ENCODE measurements around the gene PELI2. TPM values are rescaled to one million over a fixed set of nuclear protein-coding genes. Genes with fewer than 3 reads are reported as not detected.
A peak's percentile ranks its signal among the peaks of the same experiment; 100 is the strongest.

The PELI2 gene
- total RNA-seq, 1 donor from 2014 or later, result 8.7 TPM

DNA sequence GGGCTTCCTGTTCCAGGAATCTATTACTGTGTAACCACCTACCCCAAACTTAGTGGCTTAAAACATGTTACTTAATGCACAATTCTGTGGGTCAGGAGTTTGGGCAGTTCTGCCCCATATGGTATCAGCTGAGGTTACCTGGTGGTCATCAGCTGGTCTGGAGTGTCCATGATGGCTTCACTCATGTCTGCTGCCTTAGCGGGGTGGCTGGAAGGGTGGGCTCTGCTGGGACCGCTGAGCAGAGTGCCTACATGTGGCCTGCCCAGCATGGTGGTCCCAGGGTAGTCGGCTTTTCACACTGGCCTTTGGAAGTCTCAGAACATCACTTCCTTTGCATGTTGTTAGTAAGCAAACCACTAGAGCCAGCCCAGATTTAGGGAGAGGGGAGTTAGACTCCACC, 53.9 kb downstream of the PELI2 start:
- Mint-ChIP-seq H3K9me3 (ENCODE audit: low read depth) (peaks cover 6% of the 10 kb centered on the region), H3K4me1 (ENCODE audit: low read depth) (peaks cover 13% of the 10 kb centered on the region), H3K36me3 (ENCODE audit: low read depth) (peaks cover 5% of the 10 kb centered on the region), H3K27ac (ENCODE audit: unreplicated experiment) (no peak overlapping the region), H3K27me3 (ENCODE audit: low read depth) (no peaks in the 10 kb centered on the region), H3K4me3 (ENCODE audit: unreplicated experiment) (no peak overlapping the region)
- TF ChIP-seq, protein P1, sequence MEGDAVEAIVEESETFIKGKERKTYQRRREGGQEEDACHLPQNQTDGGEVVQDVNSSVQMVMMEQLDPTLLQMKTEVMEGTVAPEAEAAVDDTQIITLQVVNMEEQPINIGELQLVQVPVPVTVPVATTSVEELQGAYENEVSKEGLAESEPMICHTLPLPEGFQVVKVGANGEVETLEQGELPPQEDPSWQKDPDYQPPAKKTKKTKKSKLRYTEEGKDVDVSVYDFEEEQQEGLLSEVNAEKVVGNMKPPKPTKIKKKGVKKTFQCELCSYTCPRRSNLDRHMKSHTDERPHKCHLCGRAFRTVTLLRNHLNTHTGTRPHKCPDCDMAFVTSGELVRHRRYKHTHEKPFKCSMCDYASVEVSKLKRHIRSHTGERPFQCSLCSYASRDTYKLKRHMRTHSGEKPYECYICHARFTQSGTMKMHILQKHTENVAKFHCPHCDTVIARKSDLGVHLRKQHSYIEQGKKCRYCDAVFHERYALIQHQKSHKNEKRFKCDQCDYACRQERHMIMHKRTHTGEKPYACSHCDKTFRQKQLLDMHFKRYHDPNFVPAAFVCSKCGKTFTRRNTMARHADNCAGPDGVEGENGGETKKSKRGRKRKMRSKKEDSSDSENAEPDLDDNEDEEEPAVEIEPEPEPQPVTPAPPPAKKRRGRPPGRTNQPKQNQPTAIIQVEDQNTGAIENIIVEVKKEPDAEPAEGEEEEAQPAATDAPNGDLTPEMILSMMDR (IDR thresholded peaks at IDR 0.05), result no peak
- DNase-seq (ENCODE audit: low spot score), result no peak

DNA sequence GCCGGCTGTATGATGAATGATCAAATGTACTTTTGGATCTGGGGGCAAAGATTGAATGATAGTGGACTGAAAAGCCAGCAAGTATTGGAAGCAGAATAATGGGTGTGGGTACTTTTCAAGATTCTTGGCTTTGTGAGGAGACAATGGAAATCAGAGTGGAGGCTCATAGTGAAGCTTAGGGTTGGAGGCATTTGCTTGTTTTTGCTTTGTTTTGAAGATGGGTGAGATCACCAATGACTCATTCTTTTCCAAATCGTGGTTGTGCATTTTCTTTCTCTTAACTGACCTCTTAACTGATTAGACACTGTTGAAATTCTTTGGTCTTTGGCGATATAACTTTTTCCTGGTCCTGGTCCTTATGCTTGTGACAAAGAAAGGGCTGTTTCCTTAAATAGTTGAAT, 54.4 kb downstream of the PELI2 start:
- Mint-ChIP-seq H3K4me1 (ENCODE audit: low read depth) (peaks cover 13% of the 10 kb centered on the region), H3K9me3 (ENCODE audit: low read depth) (peaks cover 1% of the 10 kb centered on the region), H3K4me3 (ENCODE audit: unreplicated experiment) (no peak overlapping the region), H3K36me3 (ENCODE audit: low read depth) (peaks cover under 1% of the 10 kb centered on the region), H3K27me3 (ENCODE audit: low read depth) (no peaks in the 10 kb centered on the region), H3K27ac (ENCODE audit: unreplicated experiment) (peak overlapping the region; percentile 66)
- DNase-seq (ENCODE audit: low spot score), result no peak
- TF ChIP-seq, protein P1 (IDR thresholded peaks at IDR 0.05), result no peak

GRCh38 chr14:56173365-56173922, 55.2 kb downstream of the PELI2 start:
- no peak overlapping the region for H3K27ac Mint-ChIP-seq (ENCODE audit: unreplicated experiment)
- no peaks in the 10 kb centered on the region for H3K9me3 Mint-ChIP-seq (ENCODE audit: low read depth)
- H3K4me3 Mint-ChIP-seq (ENCODE audit: unreplicated experiment), result no peak overlapping the region
- H3K4me1 Mint-ChIP-seq (ENCODE audit: low read depth), result peaks cover 13% of the 10 kb centered on the region
- TF ChIP-seq, protein P1 (IDR thresholded peaks at IDR 0.05), result no peak
- H3K27me3 Mint-ChIP-seq (ENCODE audit: low read depth), result no peaks in the 10 kb centered on the region
- no peak for DNase-seq (ENCODE audit: low spot score)
- H3K36me3 Mint-ChIP-seq (ENCODE audit: low read depth), result no peaks in the 10 kb centered on the region

DNA sequence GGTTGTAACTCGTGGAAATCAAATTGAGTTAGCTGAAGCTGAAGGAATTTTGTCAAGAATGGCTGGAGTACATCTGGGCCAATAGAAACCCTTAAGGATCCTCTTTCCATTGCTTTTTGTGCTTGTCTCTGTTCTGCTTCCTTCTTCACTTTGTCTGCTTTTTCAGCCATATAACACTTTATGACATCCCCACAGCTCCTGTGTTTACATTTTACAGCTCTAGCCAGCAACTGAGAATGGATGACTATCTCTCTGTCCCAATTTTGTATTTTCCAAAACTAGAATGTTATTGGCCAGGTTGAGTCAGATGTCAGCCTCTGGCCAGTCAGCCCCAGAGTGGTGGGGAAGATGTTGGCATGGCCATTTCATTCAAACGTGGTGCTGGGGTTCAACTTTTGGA, 57.6 kb downstream of the PELI2 start:
- Mint-ChIP-seq H3K27ac (ENCODE audit: unreplicated experiment) (no peak overlapping the region), H3K4me1 (ENCODE audit: low read depth) (peaks cover 22% of the 10 kb centered on the region)

DNA sequence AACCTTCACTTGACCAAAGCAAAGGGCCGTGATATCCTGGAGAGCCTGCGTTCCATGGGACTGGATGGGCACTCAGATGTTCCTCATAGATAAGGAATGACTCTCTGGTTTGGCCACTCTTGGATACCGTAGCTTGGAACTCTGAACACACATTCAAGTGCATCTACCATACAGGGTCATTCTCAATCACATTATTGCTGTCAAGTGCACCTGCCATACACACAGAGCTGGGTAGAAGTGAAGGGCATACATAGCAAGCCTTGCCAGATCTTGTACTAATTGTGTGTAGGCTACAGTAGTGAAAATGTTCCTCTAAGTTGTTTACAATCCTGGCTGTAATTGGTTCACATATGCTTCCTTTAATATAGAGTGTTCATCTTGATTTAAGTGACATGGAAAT, 58.3 kb downstream of the PELI2 start:
- peaks cover 30% of the 10 kb centered on the region for H3K4me1 Mint-ChIP-seq (ENCODE audit: low read depth)
- H3K36me3 Mint-ChIP-seq (ENCODE audit: low read depth), result peaks cover 4% of the 10 kb centered on the region
- no peak overlapping the region for H3K4me3 Mint-ChIP-seq (ENCODE audit: unreplicated experiment)
- H3K27ac Mint-ChIP-seq (ENCODE audit: unreplicated experiment), result no peak overlapping the region
- TF ChIP-seq, protein P1 (IDR thresholded peaks at IDR 0.05), result no peak
- H3K27me3 Mint-ChIP-seq (ENCODE audit: low read depth), result no peaks in the 10 kb centered on the region
- DNase-seq (ENCODE audit: low spot score), result no peak
- peaks cover 3% of the 10 kb centered on the region for H3K9me3 Mint-ChIP-seq (ENCODE audit: low read depth)

More for the DNA sequence above, 57.6 kb downstream of the PELI2 start:
- H3K36me3 Mint-ChIP-seq (ENCODE audit: low read depth), result peaks cover 2% of the 10 kb centered on the region
- TF ChIP-seq, protein P1 (IDR thresholded peaks at IDR 0.05), result no peak
- no peaks in the 10 kb centered on the region for H3K27me3 Mint-ChIP-seq (ENCODE audit: low read depth)
- DNase-seq (ENCODE audit: low spot score), result no peak
- peaks cover 2% of the 10 kb centered on the region for H3K9me3 Mint-ChIP-seq (ENCODE audit: low read depth)
- H3K4me3 Mint-ChIP-seq (ENCODE audit: unreplicated experiment), result no peak overlapping the region

Measured in chondrocyte (in vitro differentiated cells).